Measurements from ENCODE around the gene TACR1. TPM values are rescaled to one million over a fixed set of nuclear protein-coding genes. Genes with fewer than 3 reads are reported as not detected.

TACR1 gene
- total RNA-seq, 1 donor from 2014 or later = not detected

DNA sequence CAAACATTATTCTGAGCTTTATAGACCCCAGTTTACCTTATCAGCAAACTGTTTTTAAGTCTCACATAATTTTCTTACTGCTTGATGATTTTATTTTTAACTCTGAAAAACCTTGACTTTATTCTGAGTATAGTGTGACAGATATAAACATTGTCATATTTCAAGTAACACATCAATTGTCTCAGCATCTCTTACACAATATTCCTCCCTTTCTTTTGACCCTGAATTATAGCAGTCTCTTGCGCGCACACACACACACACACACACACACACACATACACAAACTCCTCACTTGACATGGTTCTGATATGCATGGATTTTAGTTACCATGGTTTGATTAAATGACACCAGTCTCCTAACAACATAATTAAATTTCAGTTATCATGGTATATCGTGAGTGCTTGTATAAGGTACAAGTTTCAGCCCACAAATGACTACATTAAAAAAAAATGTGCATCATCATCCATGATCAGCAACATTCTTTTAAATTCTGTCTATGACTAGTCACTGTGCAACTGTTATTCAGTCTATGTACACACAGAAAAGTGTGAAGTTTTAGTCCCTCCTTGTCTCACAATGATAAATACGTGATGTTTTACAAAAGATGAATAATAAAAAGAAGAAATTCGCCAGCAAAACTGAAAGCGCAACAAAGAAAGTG, 39.5 kb upstream of the TACR1 start:
- intact Hi-C loops (cut with micrococcal nuclease) = no loop called here
- ATAC-seq (ENCODE audit: low read depth) = no peak
- ChIA-PET CTCF (no interaction called here), POLR2A (no interaction called here)
- TF ChIP-seq, protein P1, sequence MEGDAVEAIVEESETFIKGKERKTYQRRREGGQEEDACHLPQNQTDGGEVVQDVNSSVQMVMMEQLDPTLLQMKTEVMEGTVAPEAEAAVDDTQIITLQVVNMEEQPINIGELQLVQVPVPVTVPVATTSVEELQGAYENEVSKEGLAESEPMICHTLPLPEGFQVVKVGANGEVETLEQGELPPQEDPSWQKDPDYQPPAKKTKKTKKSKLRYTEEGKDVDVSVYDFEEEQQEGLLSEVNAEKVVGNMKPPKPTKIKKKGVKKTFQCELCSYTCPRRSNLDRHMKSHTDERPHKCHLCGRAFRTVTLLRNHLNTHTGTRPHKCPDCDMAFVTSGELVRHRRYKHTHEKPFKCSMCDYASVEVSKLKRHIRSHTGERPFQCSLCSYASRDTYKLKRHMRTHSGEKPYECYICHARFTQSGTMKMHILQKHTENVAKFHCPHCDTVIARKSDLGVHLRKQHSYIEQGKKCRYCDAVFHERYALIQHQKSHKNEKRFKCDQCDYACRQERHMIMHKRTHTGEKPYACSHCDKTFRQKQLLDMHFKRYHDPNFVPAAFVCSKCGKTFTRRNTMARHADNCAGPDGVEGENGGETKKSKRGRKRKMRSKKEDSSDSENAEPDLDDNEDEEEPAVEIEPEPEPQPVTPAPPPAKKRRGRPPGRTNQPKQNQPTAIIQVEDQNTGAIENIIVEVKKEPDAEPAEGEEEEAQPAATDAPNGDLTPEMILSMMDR (IDR thresholded peaks at IDR 0.05) = no peak
- Mint-ChIP-seq H3K9me3 (peaks cover 12% of the 10 kb centered on the region), H3K27me3 (no peaks in the 10 kb centered on the region), H3K36me3 (ENCODE audit: low read depth) (no peaks in the 10 kb centered on the region), H3K4me3 (no peak overlapping the region), H3K27ac (no peak overlapping the region), H3K4me1 (no peaks in the 10 kb centered on the region)
- DNase-seq = no peak

DNA sequence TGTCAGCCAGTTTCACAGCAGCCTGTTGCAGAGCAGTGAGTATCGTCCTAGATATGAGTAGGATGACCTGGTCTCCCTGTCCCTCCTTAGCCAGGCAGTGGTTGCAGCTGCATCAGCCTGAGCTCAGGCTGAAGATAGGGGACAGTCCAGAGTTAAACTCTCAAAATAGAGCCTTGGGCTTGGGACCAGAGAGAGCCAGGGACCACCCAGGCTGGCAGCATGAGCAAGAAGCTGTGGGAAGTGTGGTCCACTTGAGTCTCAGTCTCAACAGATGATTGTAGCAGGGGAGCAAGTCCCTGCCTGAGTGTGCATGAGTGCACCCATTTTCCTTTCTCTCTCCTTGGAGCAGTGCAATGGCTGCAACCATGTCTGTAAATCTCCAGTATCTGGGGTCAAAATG, 38.0 kb upstream of the TACR1 start:
- H3K27me3 Mint-ChIP-seq = no peaks in the 10 kb centered on the region
- intact Hi-C loops (cut with micrococcal nuclease) = no loop called here
- no peak overlapping the region for H3K27ac Mint-ChIP-seq
- DNase-seq (no peak), ATAC-seq (ENCODE audit: low read depth) (no peak)
- peaks cover 5% of the 10 kb centered on the region for H3K9me3 Mint-ChIP-seq
- H3K36me3 Mint-ChIP-seq (ENCODE audit: low read depth) = no peaks in the 10 kb centered on the region
- no peak overlapping the region for H3K4me3 Mint-ChIP-seq
- ChIA-PET CTCF (no interaction called here), POLR2A (no interaction called here)
- TF ChIP-seq, protein P1 (IDR thresholded peaks at IDR 0.05) = no peak
- H3K4me1 Mint-ChIP-seq = no peaks in the 10 kb centered on the region

DNA sequence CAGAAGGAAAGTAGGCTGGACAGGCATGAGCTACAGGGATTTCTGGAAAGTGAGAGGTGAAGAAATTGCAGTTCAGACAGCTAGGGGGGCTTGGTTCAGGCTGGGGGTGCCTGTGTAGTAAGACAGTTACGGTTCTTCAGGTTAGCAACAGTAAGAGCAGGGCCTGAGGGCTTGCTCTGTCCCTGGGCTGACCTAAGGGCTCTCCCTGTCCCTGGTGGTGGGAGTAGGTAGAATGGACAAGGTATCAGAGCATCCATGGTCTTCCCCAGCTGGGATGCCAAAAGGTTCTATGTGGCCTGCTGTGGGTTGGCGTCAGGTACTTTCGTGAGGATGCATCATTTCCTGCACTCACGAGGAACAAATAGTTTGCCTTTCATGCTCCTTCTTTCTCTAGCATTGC, 34.6 kb upstream of the TACR1 start:
- intact Hi-C loops (cut with micrococcal nuclease) = no loop called here
- ATAC-seq (ENCODE audit: low read depth) = no peak
- Mint-ChIP-seq H3K27me3 (no peaks in the 10 kb centered on the region), H3K36me3 (ENCODE audit: low read depth) (no peaks in the 10 kb centered on the region), H3K27ac (no peak overlapping the region), H3K9me3 (peaks cover 4% of the 10 kb centered on the region), H3K4me3 (no peak overlapping the region), H3K4me1 (no peaks in the 10 kb centered on the region)
- POLR2A ChIA-PET = no interaction called here
- TF ChIP-seq, protein P1 (IDR thresholded peaks at IDR 0.05) = no peak
- CTCF ChIA-PET = no interaction called here
- no peak for DNase-seq

DNA sequence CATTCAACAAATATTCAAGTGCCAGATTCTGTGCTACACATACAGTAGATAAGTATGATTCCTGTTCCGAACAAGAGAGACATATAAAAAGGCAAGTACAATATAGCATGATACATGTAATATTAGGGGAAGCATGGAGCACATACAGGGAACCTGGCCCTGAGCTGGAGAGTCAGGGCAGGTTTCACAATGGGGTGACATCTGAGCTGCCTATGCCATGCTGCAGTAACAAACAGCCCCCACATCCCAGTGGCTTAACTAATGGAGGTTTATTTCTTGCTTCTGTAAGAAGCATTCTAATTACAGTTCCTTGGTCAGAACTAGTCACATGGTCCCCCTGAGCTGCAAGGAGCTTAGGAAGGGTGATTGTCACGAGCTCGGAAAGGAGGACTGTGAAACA, 27.3 kb upstream of the TACR1 start:
- ATAC-seq (ENCODE audit: low read depth) (no peak), DNase-seq (no peak)
- no peaks in the 10 kb centered on the region for H3K9me3 Mint-ChIP-seq
- CTCF ChIA-PET = no interaction called here
- intact Hi-C loops (cut with micrococcal nuclease) = no loop called here
- no peak overlapping the region for H3K4me3 Mint-ChIP-seq
- H3K36me3 Mint-ChIP-seq (ENCODE audit: low read depth) = no peaks in the 10 kb centered on the region
- POLR2A ChIA-PET = no interaction called here
- no peaks in the 10 kb centered on the region for H3K27me3 Mint-ChIP-seq
- TF ChIP-seq, protein P1 (IDR thresholded peaks at IDR 0.05) = no peak
- no peaks in the 10 kb centered on the region for H3K4me1 Mint-ChIP-seq
- H3K27ac Mint-ChIP-seq = no peak overlapping the region

DNA sequence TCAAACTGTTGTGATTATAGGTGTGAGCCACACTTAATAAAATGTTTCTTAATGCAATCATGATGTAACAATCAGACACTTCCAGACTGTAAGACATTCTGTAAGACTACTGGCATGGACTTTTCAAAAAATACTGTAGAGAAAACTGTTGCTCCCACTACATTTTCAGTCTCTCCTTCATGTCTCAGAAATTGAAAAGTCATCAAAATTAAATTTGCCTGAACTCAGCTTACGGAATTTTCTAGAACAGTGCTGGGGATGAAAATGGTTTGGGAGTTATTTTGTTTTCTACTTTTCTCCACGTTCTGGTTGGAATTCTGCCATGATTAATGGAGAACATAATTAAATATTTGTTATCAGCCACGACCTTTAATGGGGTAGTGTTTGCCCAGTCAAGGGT, 26.8 kb upstream of the TACR1 start:
- H3K4me3 Mint-ChIP-seq = no peak overlapping the region
- POLR2A ChIA-PET = no interaction called here
- TF ChIP-seq, protein P1 (IDR thresholded peaks at IDR 0.05) = no peak
- DNase-seq (no peak), ATAC-seq (ENCODE audit: low read depth) (no peak)
- H3K4me1 Mint-ChIP-seq = no peaks in the 10 kb centered on the region
- H3K36me3 Mint-ChIP-seq (ENCODE audit: low read depth) = no peaks in the 10 kb centered on the region
- CTCF ChIA-PET = no interaction called here
- no peaks in the 10 kb centered on the region for H3K9me3 Mint-ChIP-seq
- intact Hi-C loops (cut with micrococcal nuclease) = no loop called here
- no peaks in the 10 kb centered on the region for H3K27me3 Mint-ChIP-seq
- no peak overlapping the region for H3K27ac Mint-ChIP-seq

Data from activated B cell treated with CpG ODN at 0.5 μM for 24 hours (primary cell).